ENCODE data around the gene CPNE6. TPM values are rescaled to one million over a fixed set of nuclear protein-coding genes. Genes with fewer than 3 reads are reported as not detected.

The CPNE6 gene
- polyA plus RNA-seq, 2 of the 4 experiments (the other 2 are of a cell fraction), result not detected

DNA sequence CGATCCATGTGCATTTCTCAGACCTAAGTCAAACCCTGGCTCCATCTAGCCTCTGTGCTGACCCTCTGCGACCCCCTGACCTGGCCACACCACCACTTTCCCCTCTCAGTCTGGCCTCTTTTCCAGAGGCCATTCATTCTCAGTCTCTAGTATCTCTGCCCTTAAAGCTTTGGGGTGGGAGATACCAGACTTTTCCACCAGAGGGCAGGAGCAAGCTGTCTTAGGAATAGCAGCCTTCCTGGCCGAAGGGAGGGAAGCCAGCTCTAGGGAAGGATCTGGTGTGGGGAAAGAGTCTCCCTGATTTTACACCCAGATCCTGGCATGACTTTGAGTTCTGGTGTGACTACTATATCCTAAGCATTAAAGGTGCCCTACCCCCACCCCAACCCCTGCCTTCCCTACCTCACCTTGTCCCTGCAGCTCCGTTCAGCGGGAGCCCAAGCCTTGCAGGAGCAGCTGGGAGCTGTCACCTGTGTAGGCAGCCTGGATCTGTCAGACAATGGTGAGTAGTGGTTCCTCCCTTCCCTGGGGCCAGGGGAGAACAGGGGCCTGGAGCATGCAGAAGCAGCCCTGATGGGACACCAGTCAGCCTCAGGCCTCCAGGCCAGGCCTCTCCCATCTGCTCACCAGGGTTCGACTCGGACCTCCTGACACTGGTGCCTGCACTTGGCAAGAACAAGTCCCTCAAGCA, 13.0 kb upstream of the CPNE6 start:
- Histone ChIP-seq H3K4me3 (no peak overlapping the region), H3K9me3 (no peaks in the 10 kb centered on the region), H3K27ac (no peak overlapping the region), H3K4me1 (no peaks in the 10 kb centered on the region), H3K4me2 (no peak overlapping the region)
- WGBS (ENCODE audit: missing lambda C conversion rate), result 55% methylated on average over 7 of the region's 7 CpGs
- DNase-seq (ENCODE audit: low read depth in 1 of 2, low spot score in 1 of 2), result peak; percentile 71 to 78
- ChIA-PET POLR2A (interaction anchor here (1.2 to 2.0 kb wide), 5 partner anchors 22 to 56 kb away, joined by 4 to 14 read pairs (median 11); partner anchors contain the start of genes DCAF11, NRL and PCK2), CTCF (interaction anchor here (0.5 to 15.8 kb wide), 25 partner anchors 12 to 940 kb away, joined by 3 to 405 read pairs (median 6); partner anchors contain the start of genes CPNE6, DCAF11, IPO4 and IRF9)
- peak; percentile 88 to 94 for ATAC-seq
- FAIRE-seq, result no peak
- TF ChIP-seq, protein P1, sequence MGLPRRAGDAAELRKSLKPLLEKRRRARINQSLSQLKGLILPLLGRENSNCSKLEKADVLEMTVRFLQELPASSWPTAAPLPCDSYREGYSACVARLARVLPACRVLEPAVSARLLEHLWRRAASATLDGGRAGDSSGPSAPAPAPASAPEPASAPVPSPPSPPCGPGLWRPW (IDR thresholded peaks at IDR 0.05), result no peak
- TF ChIP-seq TP53 (CRISPR knock-in tag; IDR thresholded peaks at IDR 0.05) (no peak), EHMT2 (IDR thresholded peaks at IDR 0.05; ENCODE audit: low read depth) (no peak), ZC3H11A (IDR thresholded peaks at IDR 0.05) (no peak), HOXB13 (CRISPR knock-in tag; IDR thresholded peaks at IDR 0.05; ENCODE audit: low read depth) (no peak), HOXB5 (CRISPR knock-in tag; IDR thresholded peaks at IDR 0.05) (no peak), POLR2AphosphoS2 (conservative IDR thresholded peaks at IDR 0.05; ENCODE audit: low read length) (no peak), POLR2A (IDR thresholded peaks at IDR 0.05; ENCODE audit: low read length) (no peak), JUNB (IDR thresholded peaks at IDR 0.05) (no peak), TFCP2L1 (CRISPR knock-in tag; IDR thresholded peaks at IDR 0.05) (0 out of 2 replicates have a peak, but pooled peaks have one; percentile 27), FOSL2 (IDR thresholded peaks at IDR 0.05) (no peak), FOSL2 (CRISPR knock-in tag; IDR thresholded peaks at IDR 0.05) (no peak), FOSB (CRISPR knock-in tag; IDR thresholded peaks at IDR 0.05) (no peak), RAD21 (conservative IDR thresholded peaks at IDR 0.05 in 1 of 2, IDR thresholded peaks at IDR 0.05 in 1 of 2) (peak; percentile 85 to 95), CHD2 (IDR thresholded peaks at IDR 0.05; ENCODE audit: low read length, partially characterized antibody) (no peak), RNF2 (IDR thresholded peaks at IDR 0.05; ENCODE audit: borderline replicate concordance, low read depth) (no peak), JUN (IDR thresholded peaks at IDR 0.05) (no peak), RARB (CRISPR knock-in tag; IDR thresholded peaks at IDR 0.05) (no peak), SMC3 (IDR thresholded peaks at IDR 0.05) (peak; percentile 87), HEYL (CRISPR knock-in tag; IDR thresholded peaks at IDR 0.05) (no peak), ZNF302 (CRISPR knock-in tag; IDR thresholded peaks at IDR 0.05) (no peak), HDAC2 (IDR thresholded peaks at IDR 0.05) (no peak)
- TF ChIP-seq, protein P2, sequence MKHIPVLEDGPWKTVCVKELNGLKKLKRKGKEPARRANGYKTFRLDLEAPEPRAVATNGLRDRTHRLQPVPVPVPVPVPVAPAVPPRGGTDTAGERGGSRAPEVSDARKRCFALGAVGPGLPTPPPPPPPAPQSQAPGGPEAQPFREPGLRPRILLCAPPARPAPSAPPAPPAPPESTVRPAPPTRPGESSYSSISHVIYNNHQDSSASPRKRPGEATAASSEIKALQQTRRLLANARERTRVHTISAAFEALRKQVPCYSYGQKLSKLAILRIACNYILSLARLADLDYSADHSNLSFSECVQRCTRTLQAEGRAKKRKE (CRISPR knock-in tag; IDR thresholded peaks at IDR 0.05; ENCODE audit: low read depth), result no peak
- TF ChIP-seq, protein P3, sequence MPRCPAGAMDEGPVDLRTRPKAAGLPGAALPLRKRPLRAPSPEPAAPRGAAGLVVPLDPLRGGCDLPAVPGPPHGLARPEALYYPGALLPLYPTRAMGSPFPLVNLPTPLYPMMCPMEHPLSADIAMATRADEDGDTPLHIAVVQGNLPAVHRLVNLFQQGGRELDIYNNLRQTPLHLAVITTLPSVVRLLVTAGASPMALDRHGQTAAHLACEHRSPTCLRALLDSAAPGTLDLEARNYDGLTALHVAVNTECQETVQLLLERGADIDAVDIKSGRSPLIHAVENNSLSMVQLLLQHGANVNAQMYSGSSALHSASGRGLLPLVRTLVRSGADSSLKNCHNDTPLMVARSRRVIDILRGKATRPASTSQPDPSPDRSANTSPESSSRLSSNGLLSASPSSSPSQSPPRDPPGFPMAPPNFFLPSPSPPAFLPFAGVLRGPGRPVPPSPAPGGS (IDR thresholded peaks at IDR 0.05), result no peak
- TF ChIP-seq, protein P4, sequence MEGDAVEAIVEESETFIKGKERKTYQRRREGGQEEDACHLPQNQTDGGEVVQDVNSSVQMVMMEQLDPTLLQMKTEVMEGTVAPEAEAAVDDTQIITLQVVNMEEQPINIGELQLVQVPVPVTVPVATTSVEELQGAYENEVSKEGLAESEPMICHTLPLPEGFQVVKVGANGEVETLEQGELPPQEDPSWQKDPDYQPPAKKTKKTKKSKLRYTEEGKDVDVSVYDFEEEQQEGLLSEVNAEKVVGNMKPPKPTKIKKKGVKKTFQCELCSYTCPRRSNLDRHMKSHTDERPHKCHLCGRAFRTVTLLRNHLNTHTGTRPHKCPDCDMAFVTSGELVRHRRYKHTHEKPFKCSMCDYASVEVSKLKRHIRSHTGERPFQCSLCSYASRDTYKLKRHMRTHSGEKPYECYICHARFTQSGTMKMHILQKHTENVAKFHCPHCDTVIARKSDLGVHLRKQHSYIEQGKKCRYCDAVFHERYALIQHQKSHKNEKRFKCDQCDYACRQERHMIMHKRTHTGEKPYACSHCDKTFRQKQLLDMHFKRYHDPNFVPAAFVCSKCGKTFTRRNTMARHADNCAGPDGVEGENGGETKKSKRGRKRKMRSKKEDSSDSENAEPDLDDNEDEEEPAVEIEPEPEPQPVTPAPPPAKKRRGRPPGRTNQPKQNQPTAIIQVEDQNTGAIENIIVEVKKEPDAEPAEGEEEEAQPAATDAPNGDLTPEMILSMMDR (IDR thresholded peaks at IDR 0.05), result peak; percentile 78
- TF ChIP-seq, protein P5, sequence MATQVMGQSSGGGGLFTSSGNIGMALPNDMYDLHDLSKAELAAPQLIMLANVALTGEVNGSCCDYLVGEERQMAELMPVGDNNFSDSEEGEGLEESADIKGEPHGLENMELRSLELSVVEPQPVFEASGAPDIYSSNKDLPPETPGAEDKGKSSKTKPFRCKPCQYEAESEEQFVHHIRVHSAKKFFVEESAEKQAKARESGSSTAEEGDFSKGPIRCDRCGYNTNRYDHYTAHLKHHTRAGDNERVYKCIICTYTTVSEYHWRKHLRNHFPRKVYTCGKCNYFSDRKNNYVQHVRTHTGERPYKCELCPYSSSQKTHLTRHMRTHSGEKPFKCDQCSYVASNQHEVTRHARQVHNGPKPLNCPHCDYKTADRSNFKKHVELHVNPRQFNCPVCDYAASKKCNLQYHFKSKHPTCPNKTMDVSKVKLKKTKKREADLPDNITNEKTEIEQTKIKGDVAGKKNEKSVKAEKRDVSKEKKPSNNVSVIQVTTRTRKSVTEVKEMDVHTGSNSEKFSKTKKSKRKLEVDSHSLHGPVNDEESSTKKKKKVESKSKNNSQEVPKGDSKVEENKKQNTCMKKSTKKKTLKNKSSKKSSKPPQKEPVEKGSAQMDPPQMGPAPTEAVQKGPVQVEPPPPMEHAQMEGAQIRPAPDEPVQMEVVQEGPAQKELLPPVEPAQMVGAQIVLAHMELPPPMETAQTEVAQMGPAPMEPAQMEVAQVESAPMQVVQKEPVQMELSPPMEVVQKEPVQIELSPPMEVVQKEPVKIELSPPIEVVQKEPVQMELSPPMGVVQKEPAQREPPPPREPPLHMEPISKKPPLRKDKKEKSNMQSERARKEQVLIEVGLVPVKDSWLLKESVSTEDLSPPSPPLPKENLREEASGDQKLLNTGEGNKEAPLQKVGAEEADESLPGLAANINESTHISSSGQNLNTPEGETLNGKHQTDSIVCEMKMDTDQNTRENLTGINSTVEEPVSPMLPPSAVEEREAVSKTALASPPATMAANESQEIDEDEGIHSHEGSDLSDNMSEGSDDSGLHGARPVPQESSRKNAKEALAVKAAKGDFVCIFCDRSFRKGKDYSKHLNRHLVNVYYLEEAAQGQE (IDR thresholded peaks at IDR 0.05), result no peak
- TF ChIP-seq, protein P6, sequence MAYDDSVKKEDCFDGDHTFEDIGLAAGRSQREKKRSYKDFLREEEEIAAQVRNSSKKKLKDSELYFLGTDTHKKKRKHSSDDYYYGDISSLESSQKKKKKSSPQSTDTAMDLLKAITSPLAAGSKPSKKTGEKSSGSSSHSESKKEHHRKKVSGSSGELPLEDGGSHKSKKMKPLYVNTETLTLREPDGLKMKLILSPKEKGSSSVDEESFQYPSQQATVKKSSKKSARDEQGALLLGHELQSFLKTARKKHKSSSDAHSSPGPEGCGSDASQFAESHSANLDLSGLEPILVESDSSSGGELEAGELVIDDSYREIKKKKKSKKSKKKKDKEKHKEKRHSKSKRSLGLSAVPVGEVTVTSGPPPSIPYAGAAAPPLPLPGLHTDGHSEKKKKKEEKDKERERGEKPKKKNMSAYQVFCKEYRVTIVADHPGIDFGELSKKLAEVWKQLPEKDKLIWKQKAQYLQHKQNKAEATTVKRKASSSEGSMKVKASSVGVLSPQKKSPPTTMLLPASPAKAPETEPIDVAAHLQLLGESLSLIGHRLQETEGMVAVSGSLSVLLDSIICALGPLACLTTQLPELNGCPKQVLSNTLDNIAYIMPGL (CRISPR knock-in tag; IDR thresholded peaks at IDR 0.05; ENCODE audit: borderline replicate concordance), result no peak
- TF ChIP-seq, protein P7, sequence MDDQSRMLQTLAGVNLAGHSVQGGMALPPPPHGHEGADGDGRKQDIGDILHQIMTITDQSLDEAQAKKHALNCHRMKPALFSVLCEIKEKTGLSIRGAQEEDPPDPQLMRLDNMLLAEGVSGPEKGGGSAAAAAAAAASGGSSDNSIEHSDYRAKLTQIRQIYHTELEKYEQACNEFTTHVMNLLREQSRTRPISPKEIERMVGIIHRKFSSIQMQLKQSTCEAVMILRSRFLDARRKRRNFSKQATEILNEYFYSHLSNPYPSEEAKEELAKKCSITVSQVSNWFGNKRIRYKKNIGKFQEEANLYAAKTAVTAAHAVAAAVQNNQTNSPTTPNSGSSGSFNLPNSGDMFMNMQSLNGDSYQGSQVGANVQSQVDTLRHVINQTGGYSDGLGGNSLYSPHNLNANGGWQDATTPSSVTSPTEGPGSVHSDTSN (IDR thresholded peaks at IDR 0.05), result no peak
- TF ChIP-seq, protein P8, sequence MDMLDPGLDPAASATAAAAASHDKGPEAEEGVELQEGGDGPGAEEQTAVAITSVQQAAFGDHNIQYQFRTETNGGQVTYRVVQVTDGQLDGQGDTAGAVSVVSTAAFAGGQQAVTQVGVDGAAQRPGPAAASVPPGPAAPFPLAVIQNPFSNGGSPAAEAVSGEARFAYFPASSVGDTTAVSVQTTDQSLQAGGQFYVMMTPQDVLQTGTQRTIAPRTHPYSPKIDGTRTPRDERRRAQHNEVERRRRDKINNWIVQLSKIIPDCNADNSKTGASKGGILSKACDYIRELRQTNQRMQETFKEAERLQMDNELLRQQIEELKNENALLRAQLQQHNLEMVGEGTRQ (IDR thresholded peaks at IDR 0.05), result no peak

Data from A549 (cell line).